Kidney (tissue), 14 donors: ENCODE measurements around the gene DEAF1. TPM values are rescaled to one million over a fixed set of nuclear protein-coding genes. Genes with fewer than 3 reads are reported as not detected.
A peak's percentile ranks its signal among the peaks of the same experiment; 100 is the strongest.

Experiments used
- DNase-seq, 5 donors: peaks; one replicate each; pipeline ENCODE4 v3.0.0-alpha.2; 2013 to 2020
- FAIRE-seq: peaks from 2 replicates; lab custom pipeline; 2012; peaks lifted over from hg19 to GRCh38; lab: Jason Lieb, UNC
- H3K27ac ChIP-seq, 2 donors: one replicate each; pipeline ENCODE4 v1.7.0; 2013; ENCODE audit warnings: low read depth in 2 of 2, low read length in 2 of 2, inconsistent platforms in 1 of 2
- H3K27me3 ChIP-seq: one replicate; pipeline ENCODE4 v1.7.1; 2013; ENCODE audit warnings: low read length, inconsistent platforms; ENCODE audit not compliant: control insufficient read depth, insufficient read depth
- H3K36me3 ChIP-seq, 3 donors: one replicate each; pipeline versions ENCODE4 v1.7.0 to v1.7.1; 2013; ENCODE audit warnings: low read length in 3 of 3, control low read depth in 1 of 3, inconsistent platforms in 1 of 3; ENCODE audit not compliant: insufficient read depth in 3 of 3, control insufficient read depth in 2 of 3
- H3K4me1 ChIP-seq, 3 donors: one replicate each; pipeline versions ENCODE4 v1.7.0 to v1.7.1; 2013; ENCODE audit warnings: low read length in 3 of 3, inconsistent platforms in 1 of 3, low read depth in 1 of 3; ENCODE audit not compliant: control insufficient read depth in 2 of 3, insufficient read depth in 2 of 3
- H3K4me3 ChIP-seq, 3 donors: one replicate each; pipeline versions ENCODE4 v1.7.0 to v1.8.1; 2013; ENCODE audit warnings: low read length in 3 of 3, control low read depth in 1 of 3, inconsistent platforms in 1 of 3
- H3K9ac ChIP-seq, 3 donors: one replicate each; pipeline versions ENCODE4 v1.7.0 to v1.7.1; 2013; ENCODE audit warnings: low read length in 3 of 3, control low read depth in 1 of 3, inconsistent platforms in 1 of 3
- H3K9me3 ChIP-seq, 3 donors: one replicate each; pipeline versions ENCODE4 v1.7.0 to v1.7.1; 2013; ENCODE audit warnings: low read length in 3 of 3, control low read depth in 1 of 3, inconsistent platforms in 1 of 3; ENCODE audit not compliant: control insufficient read depth in 2 of 3, insufficient read depth in 1 of 3
- intact Hi-C: fragments of 100-400 bp; cut with DNase I; formaldehyde crosslinking; loops from one replicate; pipeline ENCODE4 v1.11.1; 2022
- polyA plus RNA-seq: library from polyadenylated mRNA; stranded (reverse); fragments of 350-450 nt; fragmentation: Illumina TruSeq; extraction: RNeasy Lipid Tissue Mini Kit (QIAGEN cat#74804); gene quantifications from one replicate; pipeline ENCODE4 v1.2.3, GENCODE V29; 2014; ENCODE audit warnings: low read depth, low replicate concordance; ENCODE audit not compliant: insufficient read depth
- total RNA-seq: library from RNA; stranded (reverse); fragmentation: NEBNext Ultra II Directional; extraction: Animal tissue kit (Norgen Biotek cat#: 25700); gene quantifications from one replicate; pipeline ENCODE4 v1.2.1, GENCODE V29; 2021
- TF ChIP-seq, protein P1 (sequence below): IDR thresholded peaks from 3 replicates; pipeline ENCODE4 v1.5.1; 2012; ENCODE audit warnings: mild to moderate bottlenecking, moderate library complexity, borderline replicate concordance; ENCODE audit not compliant: insufficient read depth; ENCODE audit errors: extremely low read depth
- donor health status: control.
- donor health status: control.
- donor health status: control.
- donor health status: control.
- donor health status: control.
- donor health status: DM: yes; HTN: yes; CAD: no.
- donor health status: Normal renal cell carcinoma (clear cell type).

Gene DEAF1
- total and polyA plus RNA-seq, 2 donors from 2014 or later: 30.2 to 54.5 TPM

DNA sequence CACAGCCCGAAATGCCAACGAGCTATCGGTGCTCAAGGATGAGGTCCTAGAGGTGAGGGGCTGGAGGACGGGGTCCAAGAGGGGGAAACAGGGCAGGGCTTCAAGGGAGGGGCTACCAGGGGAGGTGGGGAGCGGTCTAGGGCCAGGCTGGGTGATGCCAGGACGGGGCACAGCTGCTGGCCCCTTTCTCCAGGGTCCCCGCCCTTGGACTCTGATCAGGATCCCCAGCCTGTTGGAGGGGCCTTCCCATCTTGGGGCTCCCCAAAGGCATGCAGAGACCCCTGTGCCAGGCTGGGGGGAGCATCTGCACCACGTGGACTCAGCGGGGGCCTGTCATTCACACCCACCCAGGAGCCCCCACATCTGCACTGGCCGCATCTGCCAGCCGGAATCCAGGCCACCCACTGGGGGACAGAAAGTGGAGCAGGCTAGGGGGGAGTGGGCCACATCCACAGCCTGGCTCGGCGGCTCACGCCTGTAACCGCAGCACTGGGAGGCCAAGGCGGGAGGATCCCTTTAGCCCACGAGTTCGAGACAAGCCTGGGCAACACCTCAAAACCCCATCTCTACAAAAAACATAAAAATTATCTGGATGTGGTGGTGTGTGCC lies 29.9 kb upstream of the DEAF1 start:
- Histone ChIP-seq H3K9ac (no peak overlapping the region), H3K9me3 (no peaks in the 10 kb centered on the region), H3K27me3 (no peaks in the 10 kb centered on the region), H3K36me3 (peaks cover 0 to 12% (median 0%) of the 10 kb centered on the region in 3 donors), H3K4me1 (peaks cover 0 to 5% (median 0%) of the 10 kb centered on the region in 3 donors), H3K4me3 (no peak overlapping the region), H3K27ac (no peak overlapping the region)
- DNase-seq (peak in 2 of 5 donors; percentile 57 to 73), FAIRE-seq (no peak)
- TF ChIP-seq, protein P1, sequence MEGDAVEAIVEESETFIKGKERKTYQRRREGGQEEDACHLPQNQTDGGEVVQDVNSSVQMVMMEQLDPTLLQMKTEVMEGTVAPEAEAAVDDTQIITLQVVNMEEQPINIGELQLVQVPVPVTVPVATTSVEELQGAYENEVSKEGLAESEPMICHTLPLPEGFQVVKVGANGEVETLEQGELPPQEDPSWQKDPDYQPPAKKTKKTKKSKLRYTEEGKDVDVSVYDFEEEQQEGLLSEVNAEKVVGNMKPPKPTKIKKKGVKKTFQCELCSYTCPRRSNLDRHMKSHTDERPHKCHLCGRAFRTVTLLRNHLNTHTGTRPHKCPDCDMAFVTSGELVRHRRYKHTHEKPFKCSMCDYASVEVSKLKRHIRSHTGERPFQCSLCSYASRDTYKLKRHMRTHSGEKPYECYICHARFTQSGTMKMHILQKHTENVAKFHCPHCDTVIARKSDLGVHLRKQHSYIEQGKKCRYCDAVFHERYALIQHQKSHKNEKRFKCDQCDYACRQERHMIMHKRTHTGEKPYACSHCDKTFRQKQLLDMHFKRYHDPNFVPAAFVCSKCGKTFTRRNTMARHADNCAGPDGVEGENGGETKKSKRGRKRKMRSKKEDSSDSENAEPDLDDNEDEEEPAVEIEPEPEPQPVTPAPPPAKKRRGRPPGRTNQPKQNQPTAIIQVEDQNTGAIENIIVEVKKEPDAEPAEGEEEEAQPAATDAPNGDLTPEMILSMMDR: no peak
- intact Hi-C loops: loop anchor here (10.0 kb wide), 1 partner anchor 170 kb away; no protein-coding TSS in a partner anchor

DNA sequence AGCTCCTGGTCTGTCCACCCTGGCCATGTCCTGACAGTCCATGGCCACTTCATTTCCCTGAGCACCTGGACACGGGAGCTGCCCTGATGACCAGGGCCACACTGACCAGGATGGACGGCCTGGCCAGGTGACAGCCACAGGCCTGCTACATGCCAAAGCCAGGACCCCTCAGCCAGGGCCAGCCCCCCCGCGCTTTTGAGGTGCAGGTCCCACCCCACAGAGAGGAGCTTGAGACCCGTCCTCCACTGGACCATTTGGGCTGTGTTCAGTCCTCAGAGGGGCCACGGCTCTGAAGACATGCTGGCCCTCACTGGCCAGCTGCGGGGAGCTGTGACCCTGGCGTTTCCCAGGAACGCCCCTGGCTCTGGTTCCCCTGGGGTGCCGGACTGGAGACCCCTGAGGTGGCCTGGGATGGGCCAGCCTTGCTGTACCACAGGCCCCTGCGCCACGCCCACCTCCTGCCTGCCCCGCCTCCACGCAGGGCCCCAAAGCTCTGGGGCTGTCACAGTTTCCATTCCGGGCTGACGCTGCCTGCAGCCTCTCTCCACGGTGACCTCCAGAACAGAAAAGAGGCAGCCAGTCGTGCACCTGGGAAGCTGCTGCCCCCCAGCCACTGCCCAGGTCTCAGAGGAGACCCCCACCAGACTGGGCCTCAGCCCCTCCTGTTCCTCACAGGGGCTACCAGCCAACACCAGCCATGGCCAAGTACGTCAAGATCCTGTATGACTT lies 29.2 kb upstream of the DEAF1 start:
- H3K9me3 ChIP-seq: no peaks in the 10 kb centered on the region
- no peak overlapping the region for H3K27ac ChIP-seq
- H3K9ac ChIP-seq: no peak overlapping the region
- H3K4me3 ChIP-seq: no peak overlapping the region
- FAIRE-seq (no peak), DNase-seq (peak in 2 of 5 donors; percentile 64 to 81)
- intact Hi-C loops: loop anchor here (10.0 kb wide), 1 partner anchor 169 kb away; no protein-coding TSS in a partner anchor
- H3K27me3 ChIP-seq: no peaks in the 10 kb centered on the region
- TF ChIP-seq, protein P1: no peak
- H3K4me1 ChIP-seq: peaks cover 0 to 10% (median 0%) of the 10 kb centered on the region in 3 donors
- peaks cover 0 to 12% (median 0%) of the 10 kb centered on the region in 3 donors for H3K36me3 ChIP-seq

DNA sequence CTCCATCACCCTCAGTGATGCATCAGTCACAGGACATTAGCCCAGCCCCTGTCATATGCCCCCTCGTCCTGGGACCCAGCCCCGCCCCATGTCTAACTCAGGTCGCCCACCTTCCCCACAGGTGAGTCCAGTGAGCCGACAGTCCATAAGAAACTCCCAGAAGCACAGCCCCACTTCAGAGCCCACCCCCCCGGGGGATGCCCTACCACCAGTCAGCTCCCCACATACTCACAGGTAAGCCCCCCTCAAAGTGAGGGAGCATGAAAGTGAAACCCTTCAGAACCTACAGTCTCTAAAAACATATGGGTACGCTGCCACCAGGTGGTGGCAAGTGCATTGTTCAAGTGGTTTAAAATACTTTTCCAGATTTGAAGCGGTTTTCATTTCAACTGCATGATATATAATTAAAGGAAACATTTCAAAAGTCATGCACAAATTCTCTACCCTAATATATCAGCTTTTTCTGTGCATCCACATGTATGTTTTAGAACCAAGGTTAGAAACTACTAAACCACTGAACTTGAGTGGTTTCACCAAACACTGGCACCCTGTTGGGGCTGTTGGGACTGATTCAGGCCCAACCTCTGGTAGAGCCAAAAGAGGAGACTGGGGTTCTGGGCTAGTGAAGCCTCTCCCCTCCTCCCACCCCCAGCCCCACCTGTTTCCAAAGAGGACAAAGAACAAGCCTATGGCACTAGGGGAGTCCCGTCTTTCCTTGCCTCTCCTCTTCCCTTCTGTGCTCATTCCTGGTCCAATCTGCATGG lies 28.3 kb upstream of the DEAF1 start:
- Histone ChIP-seq H3K27me3 (no peaks in the 10 kb centered on the region), H3K4me3 (no peak overlapping the region), H3K36me3 (peaks cover 0 to 12% (median 0%) of the 10 kb centered on the region in 3 donors), H3K27ac (no peak overlapping the region), H3K9me3 (no peaks in the 10 kb centered on the region), H3K9ac (no peak overlapping the region), H3K4me1 (peaks cover 0 to 11% (median 0%) of the 10 kb centered on the region in 3 donors)
- peak in 3 of 5 donors; percentile 56 to 69 (median 62) for DNase-seq
- FAIRE-seq: no peak
- intact Hi-C loops: loop anchor here (10.0 kb wide), 1 partner anchor 169 kb away; no protein-coding TSS in a partner anchor
- TF ChIP-seq, protein P1: peak; percentile 60
